Measurements from ENCODE around the gene PACRG. TPM values are rescaled to one million over a fixed set of nuclear protein-coding genes. Genes with fewer than 3 reads are reported as not detected.
A peak's percentile ranks its signal among the peaks of the same experiment; 100 is the strongest.
"Not testable (repeated sequence)": the region's sequence is repeated elsewhere in the genome, so short reads cannot be mapped to it uniquely, and the experiment has no call there.

PACRG gene
- total RNA-seq, 1 donor from 2014 or later: 8.2 TPM

DNA sequence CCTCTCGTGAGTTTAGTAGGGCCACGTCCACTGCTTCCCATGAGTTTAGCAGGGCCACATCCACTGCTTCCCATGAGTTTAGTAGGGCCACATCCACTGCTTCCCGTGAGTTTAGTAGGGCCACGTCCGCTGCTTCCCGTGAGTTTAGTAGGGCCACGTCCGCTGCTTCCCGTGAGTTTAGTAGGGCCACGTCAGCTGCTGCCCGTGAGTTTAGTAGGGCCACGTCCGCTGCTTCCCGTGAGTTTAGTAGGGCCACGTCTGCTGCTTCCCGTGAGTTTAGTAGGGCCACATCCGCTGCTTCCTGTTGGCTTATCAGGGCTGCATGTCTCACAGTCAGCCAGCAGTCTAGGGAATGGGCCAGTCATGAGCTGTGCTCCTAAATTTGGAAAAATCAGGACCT is 573.1 kb downstream of the PACRG start:
- DNase-seq (no peak), ATAC-seq (no peak)
- intact Hi-C loops (cut with micrococcal nuclease): no loop called here

DNA sequence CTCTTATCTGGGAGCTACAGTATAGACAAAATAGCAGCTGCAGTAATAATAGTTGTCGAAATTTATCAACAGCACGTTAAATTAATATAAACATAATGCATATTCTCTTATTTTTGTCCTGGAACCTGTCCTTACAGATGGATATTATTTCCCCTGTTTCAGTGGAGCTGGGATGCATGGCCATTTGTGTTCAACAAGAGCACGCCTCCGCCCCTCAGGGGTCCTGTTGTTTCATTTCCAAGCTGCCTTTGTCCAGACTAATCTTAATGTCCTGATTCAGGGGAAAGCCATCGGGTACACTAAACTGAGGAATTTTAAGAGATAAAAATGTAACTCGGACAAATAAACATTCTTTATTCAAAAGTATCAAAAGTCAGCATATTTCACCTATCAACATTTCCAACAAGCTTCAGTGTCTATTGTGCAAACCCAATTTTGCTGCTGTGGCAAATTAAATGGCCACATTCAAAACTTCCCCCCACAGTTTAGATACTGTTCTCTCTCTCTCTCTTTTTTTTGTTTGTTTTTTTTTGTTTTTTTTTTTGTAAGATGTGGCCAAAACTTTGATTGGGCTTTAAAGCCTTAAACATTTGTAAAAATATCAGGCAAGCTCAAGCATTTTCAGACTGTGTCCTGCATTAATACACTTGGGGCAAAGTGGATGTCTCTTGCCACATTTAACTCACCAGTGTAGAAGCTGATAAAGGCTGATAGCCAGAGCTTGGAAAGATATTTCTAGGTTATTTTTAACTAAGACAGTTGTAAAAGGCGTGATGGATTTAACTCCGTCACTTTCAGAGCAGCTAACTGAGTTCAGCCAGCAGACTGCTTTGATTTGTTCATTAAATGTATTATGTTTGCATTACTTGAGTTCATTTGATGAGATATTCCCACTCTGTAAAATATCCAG is 574.2 kb downstream of the PACRG start:
- no peak for DNase-seq
- peak; percentile 84 for ATAC-seq
- intact Hi-C loops (cut with micrococcal nuclease): no loop called here

DNA sequence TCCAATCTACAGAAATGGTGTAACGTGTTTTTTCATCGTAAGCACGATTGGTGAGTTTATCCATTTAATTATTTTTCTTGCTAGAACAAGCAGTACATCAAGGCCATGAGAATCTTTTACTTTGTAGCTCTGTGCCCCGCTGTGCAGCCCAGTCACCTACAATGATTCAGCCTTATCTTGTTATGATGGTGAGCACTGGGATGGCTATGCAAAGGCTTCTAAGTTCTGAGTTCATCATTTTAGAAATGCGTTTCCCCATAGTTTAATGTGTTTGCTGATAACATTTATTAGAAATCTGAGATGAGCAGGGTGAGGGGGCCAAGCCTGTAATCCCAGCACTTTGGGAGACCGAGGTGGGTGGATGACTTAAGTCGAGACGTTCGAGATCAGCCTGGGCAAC is 575.0 kb downstream of the PACRG start:
- intact Hi-C loops (cut with micrococcal nuclease): no loop called here
- ATAC-seq: peak; percentile 60
- no peak for DNase-seq

DNA sequence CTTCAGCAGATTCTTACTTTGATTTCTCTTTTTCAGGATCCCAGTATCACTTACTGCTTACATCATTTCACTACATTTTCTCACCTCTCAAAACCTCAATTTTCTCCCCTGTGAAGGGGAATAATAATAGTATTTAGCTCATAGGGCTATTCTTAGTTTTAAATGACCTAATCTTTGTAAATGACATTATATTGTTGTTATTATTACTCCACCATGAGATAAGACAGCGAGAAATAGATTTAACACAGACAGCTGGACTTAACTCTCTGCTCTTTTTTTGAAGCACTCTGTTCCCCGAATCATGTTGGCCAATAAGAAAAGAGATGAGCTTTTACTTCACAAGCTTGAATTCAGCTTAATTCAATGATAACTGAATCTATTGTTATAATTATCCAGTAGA is 578.2 kb downstream of the PACRG start:
- intact Hi-C loops (cut with micrococcal nuclease): no loop called here

DNA sequence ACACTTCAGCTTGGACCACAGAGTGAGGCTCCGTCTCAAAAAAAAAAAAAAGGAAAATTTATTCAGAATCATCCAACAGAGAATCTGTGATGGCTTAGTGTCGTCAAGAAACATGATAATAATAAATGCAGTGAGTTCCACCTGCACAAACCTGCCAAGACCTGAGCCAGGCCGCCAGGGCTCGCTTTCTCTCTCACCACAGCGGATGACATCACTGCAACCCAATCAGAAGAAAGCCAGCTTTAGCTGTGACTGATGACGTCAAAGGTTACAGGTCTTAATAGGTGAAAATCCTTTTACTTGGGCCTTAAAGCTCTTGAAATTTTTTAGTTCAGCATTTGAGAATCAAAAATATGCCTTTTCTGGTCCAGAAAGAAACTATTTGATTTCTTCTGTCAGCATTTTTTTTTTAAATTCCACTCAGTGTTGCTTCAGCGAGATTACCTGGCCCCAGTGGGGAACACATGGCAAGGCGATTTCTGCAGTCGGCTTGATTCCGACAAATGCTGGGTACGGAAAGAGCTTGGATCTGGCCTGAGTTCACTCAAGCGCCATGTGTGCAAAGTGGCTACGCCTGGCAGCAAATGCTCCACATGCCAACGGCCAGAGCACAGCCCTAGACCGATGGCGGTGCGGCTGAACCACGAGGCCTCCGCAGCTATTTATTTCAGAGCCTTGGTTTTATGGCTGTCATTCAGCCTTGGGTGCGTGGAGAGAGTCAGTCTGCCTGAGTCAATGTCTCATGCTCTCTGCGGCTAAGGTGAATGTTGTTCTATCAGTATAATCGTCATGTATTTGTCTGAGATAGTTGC is 581.1 kb downstream of the PACRG start:
- ATAC-seq (peak; percentile 27), DNase-seq (no peak)
- intact Hi-C loops (cut with micrococcal nuclease): no loop called here

More for the DNA sequence above, 578.2 kb downstream of the PACRG start:
- ATAC-seq: no peak
- DNase-seq: no peak

DNA sequence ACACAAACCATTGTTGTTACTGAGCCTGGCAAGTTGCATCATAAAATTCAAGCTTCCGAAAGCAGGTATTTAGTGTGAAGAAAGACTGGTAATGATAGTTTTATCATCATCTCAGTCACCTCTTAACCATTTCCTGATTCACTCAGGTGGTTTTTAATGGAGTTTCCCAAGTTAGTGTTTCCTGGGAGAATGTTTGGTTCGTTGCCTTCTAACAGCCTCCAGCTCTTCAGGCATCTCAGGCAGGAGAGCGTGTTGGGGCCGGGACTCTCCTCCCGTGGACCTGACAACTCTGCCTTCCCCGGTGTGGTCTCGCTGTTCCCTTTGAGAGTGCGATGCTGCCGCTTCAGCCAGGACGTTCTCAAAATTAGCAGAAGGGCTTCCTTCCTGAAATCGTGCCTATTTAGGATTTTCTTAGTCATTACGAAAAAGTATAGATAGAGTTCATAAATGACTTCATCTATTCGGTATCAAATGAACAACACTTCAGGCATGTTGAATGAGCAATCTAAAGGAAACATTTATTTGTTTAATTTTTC is 581.8 kb downstream of the PACRG start:
- ATAC-seq: no peak
- no peak for DNase-seq
- intact Hi-C loops (cut with micrococcal nuclease): no loop called here

DNA sequence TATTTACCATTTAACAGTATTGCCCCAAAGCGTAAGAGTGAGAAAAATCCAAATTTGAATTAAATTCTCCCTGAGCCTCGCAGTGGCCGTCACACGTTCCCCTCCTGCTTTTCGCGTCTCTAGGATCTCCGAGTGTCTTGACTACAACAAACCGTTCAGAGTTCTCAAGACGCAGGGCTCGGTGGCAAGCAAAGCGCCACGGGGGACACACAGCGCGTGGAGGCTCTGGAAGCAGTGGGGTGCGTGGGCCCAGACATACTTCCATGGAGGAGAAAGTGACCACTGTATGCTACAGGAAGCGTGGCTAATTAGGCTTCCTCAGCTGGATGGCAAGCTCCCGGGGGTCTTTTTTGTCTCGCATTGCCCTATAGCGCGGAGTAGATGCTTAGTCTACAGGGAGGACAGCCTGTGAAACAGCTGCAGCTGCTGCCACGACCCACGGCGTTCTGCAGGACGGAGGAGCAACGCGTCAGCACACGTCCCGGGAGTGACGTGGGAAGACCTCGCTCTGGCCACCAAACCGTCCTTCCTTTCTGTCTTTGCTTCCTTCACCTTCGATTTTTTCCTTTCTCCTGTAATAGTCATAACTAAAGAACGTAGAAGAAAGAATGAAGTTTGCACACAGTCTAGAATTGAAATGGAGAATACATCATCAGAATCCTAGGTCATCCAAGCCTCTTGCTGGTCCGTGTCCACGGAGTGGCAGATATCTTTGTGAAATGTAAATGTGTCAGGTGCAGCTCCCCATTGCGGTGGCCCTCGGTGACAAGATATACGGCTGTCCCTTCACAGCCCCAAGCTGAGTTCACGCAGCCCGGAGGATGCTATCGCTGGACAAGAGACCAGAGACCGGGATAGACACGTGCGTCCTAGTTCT is 582.6 kb downstream of the PACRG start:
- intact Hi-C loops (cut with micrococcal nuclease): no loop called here
- ATAC-seq: no peak
- DNase-seq: no peak

DNA sequence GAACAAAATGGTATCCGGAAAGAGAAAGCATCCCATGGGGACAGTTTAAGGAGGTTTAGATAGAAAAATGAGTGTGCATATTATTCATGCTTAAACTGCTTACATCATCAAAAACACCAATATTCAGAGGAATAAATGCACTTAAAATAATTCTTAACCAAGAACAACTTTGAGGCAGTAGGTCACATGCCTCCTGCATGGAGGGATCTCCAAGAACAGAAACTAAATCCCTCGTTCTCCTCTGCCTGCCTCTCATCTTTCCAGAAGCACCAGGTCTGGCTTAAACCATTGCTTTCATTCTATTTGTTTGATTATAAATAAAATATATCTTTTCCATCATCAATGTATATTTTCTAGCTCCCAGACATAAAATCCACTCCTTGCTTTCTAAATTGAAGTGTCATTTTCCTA is 583.2 kb downstream of the PACRG start:
- intact Hi-C loops (cut with micrococcal nuclease): no loop called here
- DNase-seq (no peak), ATAC-seq (no peak)

DNA sequence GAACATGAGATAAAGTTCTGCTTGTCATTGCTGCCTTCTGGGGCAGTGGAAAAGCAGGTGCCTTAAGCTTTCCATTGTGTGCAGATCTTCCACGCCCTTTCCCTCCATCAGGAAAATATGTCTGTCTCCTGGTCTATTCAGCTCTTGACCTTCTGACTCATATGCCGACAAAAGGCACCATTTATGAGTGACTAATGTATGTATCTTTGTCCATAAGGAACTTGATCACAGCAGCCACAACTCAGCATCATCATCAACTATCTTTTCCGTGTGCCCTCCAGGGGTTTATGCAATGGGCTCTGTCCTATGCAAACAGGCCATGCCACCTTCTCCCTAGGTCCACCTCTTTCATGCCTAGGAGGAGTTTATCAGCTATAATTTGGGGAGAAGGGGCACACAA is 584.1 kb downstream of the PACRG start:
- no peak for ATAC-seq
- intact Hi-C loops (cut with micrococcal nuclease): no loop called here
- no peak for DNase-seq

DNA sequence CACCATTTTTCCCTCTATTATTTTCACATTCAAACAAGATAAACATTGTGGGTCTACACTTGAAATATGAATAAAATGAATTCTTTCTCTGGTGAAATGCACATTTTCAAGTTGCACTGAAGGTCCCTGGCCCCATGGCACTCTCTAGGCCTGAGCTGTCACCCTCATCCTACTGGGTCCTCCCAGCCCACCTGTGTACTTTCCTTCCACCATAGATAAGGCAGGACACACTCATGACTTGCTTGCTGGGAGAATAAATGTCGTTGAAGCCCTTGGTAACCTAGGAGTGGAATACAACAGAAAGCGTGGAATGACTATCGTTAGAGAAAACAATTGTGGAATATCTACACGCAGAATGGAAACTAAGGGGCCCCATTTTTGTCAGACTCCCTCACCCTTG is 585.8 kb downstream of the PACRG start:
- DNase-seq (no peak), ATAC-seq (no peak)
- intact Hi-C loops (cut with micrococcal nuclease): no loop called here

DNA sequence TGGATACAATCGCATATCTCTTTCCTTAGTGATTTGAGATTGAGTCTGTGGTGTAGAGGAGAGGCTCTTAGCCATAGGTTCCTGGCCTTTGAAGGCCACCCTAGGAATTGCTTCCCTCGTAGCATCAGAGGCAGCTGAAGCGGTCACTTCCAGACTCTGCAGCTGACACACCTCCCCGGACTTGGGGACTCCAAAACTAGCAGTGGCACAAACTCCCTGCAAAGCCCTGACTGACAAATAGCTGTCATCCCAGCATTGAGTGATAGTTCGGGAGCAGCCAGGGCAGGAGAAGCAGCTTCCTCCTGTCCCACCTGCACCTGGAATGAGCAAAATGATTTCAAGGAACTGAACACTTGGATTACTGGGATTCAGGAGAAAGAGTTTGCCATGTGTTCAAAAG is 586.2 kb downstream of the PACRG start:
- ATAC-seq (no peak), DNase-seq (no peak)
- intact Hi-C loops (cut with micrococcal nuclease): no loop called here

DNA sequence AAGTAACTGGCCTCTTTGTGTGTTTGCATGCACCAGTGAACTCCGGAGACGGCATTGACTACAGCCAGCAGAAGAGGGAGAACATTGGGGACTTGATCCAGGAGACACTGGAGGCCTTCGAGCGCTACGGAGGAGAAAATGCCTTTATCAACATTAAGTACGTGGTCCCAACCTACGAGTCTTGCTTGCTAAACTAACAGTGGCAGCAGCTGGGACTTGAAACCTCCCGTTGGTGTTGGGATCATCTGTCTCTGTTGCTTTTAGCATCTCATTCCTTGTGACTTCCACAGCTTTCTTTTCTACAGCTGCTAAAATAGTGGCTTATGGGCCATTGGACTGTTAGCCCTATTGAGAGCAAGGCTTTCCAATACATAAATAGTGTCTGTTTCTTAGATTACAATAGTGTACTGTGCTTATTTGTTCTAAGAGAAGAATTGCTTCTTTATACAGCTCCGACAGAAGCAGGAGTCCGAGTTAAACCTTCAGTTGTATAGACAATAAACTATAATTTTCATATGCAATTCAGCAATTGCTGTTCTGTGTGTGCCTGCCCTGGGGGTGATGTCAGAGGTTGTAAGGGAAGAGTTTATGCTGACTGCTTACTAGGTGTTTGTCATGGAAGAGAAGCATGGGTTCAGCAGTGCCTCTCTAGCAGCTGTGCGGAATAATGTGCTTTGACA is 587.2 kb downstream of the PACRG start:
- DNase-seq: no peak
- intact Hi-C loops (cut with micrococcal nuclease): no loop called here
- no peak for ATAC-seq

DNA sequence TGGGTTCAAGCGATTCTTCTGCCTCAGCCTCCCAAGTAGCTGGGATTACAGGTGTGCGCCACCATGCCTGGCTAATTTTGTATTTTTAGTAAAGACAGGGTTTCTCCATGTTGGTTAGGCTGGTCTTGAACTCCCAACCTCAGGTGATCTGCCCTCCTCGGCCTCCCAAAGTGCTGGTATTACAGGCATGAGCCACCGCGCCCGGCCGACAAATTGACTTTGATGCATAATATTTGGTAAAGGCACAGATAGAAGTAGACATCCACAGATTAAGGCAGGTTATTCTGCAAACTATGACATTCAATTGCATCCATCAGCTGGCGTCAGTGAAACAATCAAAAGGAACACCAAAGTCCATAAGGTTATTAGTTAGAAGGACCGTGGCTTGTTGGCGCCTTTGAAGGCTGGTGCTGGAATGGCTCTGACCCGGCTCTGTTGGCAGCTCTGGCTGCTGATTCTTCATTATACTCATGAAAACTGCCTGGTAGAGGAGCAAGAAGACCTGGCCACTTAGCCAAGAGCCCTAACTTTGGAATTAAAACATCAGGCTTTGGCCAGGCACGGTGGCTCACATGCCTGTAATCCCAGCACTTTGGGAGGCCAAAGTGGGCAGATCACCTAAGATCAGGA is 589.2 kb downstream of the PACRG start:
- ATAC-seq; intact Hi-C loops (cut with micrococcal nuclease); DNase-seq: not testable (repeated sequence)

DNA sequence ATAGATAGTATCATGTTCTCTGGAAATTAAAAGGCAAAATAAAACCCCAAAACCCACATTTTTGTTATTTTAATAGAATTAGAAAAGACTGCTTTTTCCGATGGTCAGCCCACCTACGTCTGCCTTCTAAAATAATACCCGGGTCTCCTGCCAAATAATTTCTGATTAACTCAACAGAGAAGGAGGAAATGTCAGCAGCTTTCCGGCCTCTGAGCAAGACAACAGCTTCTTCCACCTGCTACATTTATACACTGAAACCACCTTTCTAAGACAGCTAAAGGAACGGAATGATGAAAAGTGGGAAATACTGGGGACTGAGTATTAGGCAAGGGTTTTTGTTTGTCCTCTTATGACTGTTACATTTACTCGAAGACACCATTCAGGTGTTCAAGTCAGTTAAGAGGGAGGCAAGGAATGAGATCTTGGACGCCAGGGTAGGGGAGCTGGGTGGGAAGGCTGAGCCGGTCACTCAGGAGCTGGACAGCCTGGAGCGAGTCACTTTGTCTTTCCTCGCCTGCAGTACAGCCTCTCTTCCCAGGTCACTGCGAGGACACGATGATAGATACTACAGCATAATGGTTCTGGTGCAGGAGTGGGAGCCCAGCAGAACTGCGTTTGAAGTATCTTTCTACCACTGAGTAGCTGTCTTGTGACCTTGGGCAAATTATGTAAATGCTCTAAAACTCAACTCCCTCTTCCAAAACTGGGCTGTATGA is 590.5 kb downstream of the PACRG start:
- DNase-seq (no peak), ATAC-seq (peak; percentile 56)
- intact Hi-C loops (cut with micrococcal nuclease): no loop called here

DNA sequence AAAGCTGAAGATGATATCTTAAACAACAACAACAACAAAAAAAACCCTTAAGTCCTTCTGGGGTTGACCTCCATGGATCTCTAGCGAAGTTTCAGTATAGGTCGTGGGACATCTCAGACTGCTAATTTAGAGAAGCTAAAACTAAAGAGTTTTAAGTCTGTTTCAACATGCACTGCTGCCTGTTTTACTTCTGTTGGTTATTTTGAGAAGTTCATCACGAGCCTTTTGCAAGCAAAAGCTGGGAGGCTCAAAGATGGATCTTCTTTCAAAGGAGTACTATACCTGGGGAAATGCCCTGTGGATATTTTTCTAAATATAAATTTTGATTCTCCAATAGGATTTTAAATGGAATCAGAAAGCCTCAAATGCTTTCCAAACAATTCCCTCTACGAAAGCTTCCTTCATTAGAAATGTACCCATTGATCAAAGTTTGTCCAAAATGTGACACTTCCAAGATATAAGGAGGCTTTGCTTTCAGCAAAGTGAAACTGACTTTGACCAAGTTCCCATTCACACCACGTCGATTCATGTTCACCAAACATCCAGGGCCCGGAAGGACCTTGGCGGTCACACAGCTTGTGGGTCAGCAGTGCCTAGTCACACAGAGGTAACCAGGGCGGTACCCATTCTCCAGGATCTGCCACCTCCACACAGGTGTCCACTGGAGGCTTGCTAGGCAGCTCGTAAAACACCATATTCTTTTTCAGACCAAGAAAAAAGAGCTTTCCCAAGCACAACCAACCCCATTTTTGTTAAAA is 592.0 kb downstream of the PACRG start:
- ATAC-seq (no peak), DNase-seq (no peak)
- intact Hi-C loops (cut with micrococcal nuclease): no loop called here

DNA sequence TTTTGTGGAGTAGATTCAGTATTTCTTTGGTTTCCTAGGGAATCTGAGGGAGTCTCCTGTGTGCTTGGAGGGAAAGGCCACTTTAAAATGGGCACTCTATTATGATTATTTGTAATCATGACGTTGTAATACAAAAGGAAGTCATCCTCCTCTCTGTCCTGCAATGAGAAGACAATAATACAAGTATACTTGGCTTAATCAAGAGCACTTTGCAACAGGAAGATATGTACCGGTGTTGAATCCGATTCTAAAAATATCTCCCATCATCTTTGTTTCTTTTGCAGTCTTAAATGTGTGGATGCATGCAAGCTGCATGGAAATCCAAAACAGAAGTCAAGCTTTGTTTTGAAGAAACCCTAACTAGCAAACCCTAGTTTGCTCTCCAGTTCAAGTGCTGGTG is 592.6 kb downstream of the PACRG start:
- ATAC-seq (no peak), DNase-seq (no peak)
- intact Hi-C loops (cut with micrococcal nuclease): no loop called here

DNA sequence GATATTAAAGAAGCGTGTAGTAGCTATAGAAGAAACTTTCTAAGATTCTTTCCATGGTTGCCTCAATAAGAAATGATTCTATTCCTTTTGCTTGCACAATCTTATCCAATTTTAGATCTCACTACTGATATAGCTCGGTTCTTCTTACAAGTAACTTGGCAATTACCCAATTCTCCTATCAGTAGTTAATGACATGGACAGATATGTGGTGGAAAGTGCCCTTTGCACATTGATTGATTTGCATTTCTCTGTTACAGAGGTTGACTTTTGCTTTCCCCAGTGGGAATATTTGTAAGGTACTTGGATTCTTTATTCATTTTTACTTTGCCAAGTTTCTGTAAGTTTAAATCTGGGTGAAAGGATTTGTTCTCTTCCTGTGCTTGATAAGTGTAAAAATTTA is 593.0 kb downstream of the PACRG start:
- intact Hi-C loops (cut with micrococcal nuclease): no loop called here
- ATAC-seq: no peak
- DNase-seq: no peak
